Bronchial epithelial cell (primary cell): Measurements from ENCODE around the gene AK5. TPM values are rescaled to one million over a fixed set of nuclear protein-coding genes. Genes with fewer than 3 reads are reported as not detected.

Experiments
- DNase-seq: peaks from one replicate; pipeline ENCODE4 v3.0.0-alpha.2; 2010; ENCODE audit warnings: low read depth
- FAIRE-seq: peaks from 2 replicates; lab custom pipeline; 2011; peaks lifted over from hg19 to GRCh38; lab: Jason Lieb, UNC
- H3K27me3 ChIP-seq: 2 replicates; pipeline ENCODE4 v1.5.1; 2011; ENCODE audit warnings: low read length; ENCODE audit not compliant: control insufficient read depth, insufficient read depth
- H3K36me3 ChIP-seq: 2 replicates; pipeline ENCODE4 v1.5.1; 2011; ENCODE audit warnings: low read length; ENCODE audit not compliant: control insufficient read depth, insufficient read depth
- H3K4me3 ChIP-seq: 2 replicates; pipeline ENCODE4 v1.5.1; 2011; ENCODE audit warnings: mild to moderate bottlenecking, low read depth, low read length, control low read depth
- total RNA-seq: library from RNA; depleted of rRNA; stranded (reverse); fragments of >200 nt; gene quantifications from 2 replicates; pipeline ENCODE4 v1.2.1, GENCODE V29; 2014
- TF ChIP-seq, protein P1 (sequence below): IDR thresholded peaks from 2 replicates; pipeline ENCODE4 v1.5.1; 2011; ENCODE audit warnings: mild to moderate bottlenecking, moderate library complexity, low read length, control low read depth, inconsistent platforms; ENCODE audit not compliant: insufficient read depth, severe bottlenecking

AK5 gene
- total RNA-seq, 1 donor from 2014 or later = not detected

DNA sequence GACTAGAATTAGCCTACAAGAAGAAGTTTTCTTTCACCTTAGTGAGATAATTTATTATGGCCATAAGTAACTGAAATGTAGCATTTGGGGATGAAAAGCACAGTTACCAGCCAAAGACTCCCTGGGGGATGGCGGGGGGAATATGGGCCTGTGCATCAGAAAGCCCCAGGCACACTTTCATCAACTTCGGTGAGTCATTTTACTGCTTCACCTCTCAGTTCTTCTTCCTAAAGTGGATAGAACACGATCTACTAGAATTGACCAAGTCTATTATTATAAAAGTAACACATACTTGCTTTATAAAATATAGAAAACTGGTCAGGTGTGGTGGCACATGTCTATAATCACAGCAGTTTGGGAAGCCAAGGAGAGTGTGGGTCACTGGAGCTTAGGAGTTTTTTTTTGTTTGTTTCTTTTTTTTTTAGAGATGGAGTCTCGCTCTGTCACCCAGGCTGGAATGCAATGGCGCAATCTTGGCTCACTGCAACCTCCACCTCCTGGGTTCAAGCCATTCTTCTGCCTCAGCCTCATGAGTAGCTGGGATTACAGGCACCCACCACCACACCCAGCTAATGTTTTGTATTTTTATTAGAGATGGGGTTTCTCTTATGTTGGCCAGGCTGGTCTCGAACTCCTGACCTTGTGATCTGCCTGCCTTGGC lies 258.8 kb downstream of the AK5 start:
- FAIRE-seq (no peak), DNase-seq (peak; percentile 36)
- TF ChIP-seq, protein P1, sequence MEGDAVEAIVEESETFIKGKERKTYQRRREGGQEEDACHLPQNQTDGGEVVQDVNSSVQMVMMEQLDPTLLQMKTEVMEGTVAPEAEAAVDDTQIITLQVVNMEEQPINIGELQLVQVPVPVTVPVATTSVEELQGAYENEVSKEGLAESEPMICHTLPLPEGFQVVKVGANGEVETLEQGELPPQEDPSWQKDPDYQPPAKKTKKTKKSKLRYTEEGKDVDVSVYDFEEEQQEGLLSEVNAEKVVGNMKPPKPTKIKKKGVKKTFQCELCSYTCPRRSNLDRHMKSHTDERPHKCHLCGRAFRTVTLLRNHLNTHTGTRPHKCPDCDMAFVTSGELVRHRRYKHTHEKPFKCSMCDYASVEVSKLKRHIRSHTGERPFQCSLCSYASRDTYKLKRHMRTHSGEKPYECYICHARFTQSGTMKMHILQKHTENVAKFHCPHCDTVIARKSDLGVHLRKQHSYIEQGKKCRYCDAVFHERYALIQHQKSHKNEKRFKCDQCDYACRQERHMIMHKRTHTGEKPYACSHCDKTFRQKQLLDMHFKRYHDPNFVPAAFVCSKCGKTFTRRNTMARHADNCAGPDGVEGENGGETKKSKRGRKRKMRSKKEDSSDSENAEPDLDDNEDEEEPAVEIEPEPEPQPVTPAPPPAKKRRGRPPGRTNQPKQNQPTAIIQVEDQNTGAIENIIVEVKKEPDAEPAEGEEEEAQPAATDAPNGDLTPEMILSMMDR = no peak
- no peak overlapping the region for H3K4me3 ChIP-seq
- H3K36me3 ChIP-seq = no peaks in the 10 kb centered on the region
- no peaks in the 10 kb centered on the region for H3K27me3 ChIP-seq

DNA sequence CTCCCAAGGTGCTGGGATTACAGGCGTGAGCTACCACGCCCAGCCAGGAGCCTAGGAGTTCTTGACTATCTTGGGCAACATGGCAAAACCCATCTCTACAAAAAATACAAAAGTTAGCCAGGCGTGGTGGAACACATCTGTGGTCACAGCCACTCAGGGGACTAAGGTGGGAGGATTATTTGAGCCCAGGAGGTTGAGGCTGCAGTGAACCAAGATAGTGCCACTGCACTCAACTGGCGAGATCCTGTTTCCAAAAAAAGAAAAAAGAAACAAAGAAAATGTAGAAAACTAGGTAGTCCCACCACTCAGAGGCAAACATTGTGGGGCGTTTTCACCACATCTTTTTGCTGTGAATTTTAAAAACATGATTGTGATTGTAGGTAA lies 259.3 kb downstream of the AK5 start:
- no peak for FAIRE-seq

DNA sequence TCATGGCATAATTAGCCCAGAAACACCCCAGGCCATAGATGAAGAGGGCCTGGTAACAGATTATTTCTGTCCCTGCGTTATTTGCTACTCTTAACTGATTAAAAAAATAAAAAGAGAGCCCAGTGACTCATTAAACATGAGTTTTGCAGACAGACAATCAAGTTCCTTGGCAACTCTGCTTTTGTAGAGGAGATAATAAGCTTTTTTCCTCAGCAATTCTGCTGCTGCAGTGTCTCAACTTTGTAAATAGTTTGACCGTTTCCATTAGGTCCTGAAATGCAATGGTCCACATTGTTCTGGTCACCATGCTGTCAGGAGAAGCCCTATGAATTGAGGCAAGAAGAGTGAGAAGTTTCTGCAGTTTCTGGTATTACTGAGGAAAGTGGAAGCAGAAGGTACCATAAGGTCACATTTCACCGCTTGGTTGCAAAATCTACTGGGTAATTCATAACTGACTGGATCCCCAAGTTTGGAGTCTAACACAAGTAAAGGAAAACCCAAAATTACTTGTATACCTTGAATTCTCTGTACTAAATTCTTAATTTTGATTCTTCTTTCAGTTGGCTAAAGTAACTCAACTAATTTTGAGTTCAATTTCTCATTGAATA lies 261.1 kb downstream of the AK5 start:
- no peak for FAIRE-seq

More for the DNA sequence above, 259.3 kb downstream of the AK5 start:
- TF ChIP-seq, protein P1 = no peak
- H3K36me3 ChIP-seq = no peaks in the 10 kb centered on the region
- H3K27me3 ChIP-seq = no peaks in the 10 kb centered on the region
- no peak overlapping the region for H3K4me3 ChIP-seq
- no peak for DNase-seq

DNA sequence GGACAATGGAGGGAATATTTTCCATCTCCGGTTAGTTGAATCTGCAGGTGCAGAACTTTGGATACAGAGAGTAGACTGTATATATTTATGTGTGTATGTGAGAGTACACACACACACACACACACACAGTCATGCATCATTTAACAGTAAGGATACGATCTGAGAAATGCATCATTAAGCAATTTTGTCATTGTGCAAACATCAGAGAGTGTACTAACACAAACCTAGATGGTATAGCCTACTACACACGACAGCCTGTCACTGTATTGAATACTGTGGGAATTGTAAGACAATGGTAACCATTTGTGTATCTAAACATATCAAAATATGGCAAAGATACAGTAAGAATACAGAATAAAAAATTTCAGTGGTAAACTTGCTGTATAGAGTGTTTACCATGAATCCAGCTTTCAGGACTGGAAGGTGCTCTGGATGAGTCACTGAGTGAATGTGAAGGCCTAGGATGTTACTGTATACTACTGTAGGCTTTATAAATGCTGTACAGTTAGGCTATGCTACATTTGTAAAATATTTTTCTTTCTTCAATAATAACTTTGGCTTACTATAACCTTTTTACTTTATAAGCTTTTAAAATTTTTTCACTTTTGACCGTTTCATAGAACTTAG lies 262.1 kb downstream of the AK5 start:
- FAIRE-seq (no peak), DNase-seq (peak; percentile 52)
- H3K27me3 ChIP-seq = no peaks in the 10 kb centered on the region
- no peaks in the 10 kb centered on the region for H3K36me3 ChIP-seq
- TF ChIP-seq, protein P1 = no peak
- no peak overlapping the region for H3K4me3 ChIP-seq

More for the DNA sequence above, 261.1 kb downstream of the AK5 start:
- Histone ChIP-seq H3K4me3 (no peak overlapping the region), H3K27me3 (no peaks in the 10 kb centered on the region), H3K36me3 (no peaks in the 10 kb centered on the region)
- DNase-seq = no peak
- TF ChIP-seq, protein P1 = no peak

DNA sequence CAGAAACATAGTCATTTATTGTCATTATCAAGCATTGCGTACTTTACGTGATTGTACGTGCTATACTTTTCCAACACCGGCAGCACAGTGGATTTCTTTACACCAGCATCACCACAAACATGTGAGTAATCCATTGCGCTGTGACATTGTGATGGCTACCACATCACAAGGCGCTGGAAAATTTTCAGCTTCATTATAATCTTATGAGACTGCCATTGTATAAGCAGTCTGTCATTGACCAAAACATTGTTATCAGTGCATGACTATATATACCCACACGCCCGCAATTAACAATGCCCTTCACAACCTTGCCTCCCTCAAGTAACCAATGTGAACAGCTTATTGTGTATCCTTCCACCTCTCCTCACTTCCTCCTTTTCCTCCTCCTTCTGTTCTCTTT lies 263.0 kb downstream of the AK5 start:
- TF ChIP-seq, protein P1 = no peak
- DNase-seq (no peak), FAIRE-seq (no peak)
- H3K36me3 ChIP-seq = no peaks in the 10 kb centered on the region
- no peak overlapping the region for H3K4me3 ChIP-seq
- H3K27me3 ChIP-seq = no peaks in the 10 kb centered on the region
